OCI-M2 (cell line): ENCODE data around the gene SIAH2.

Experiments
- DNase-seq: peaks from one replicate; lab custom pipeline; 2025; ENCODE audit not compliant: unreplicated experiment; lab: John Stamatoyannopoulos, UW

The SIAH2 gene

GRCh38 chr3:150736316-150736719 lies 26.7 kb downstream of the SIAH2 start:
- no peak for DNase-seq

- DNase-seq, result no peak
These were observed 28.2 kb downstream of the SIAH2 start for GRCh38 chr3:150734795-150735119.

GRCh38 chr3:150733936-150734794 lies 28.8 kb downstream of the SIAH2 start:
- DNase-seq, result no peak

- peak; percentile 85 for DNase-seq
These were observed 29.5 kb downstream of the SIAH2 start for GRCh38 chr3:150733373-150733935.

- DNase-seq, result no peak
These were observed 33.1 kb downstream of the SIAH2 start for GRCh38 chr3:150729682-150730360.

- no peak for DNase-seq
These were observed 35.1 kb downstream of the SIAH2 start for GRCh38 chr3:150727653-150728502.

GRCh38 chr3:150725548-150725947 lies 37.4 kb downstream of the SIAH2 start:
- no peak for DNase-seq

GRCh38 chr3:150723946-150724345 lies 39.0 kb downstream of the SIAH2 start:
- DNase-seq, result no peak

GRCh38 chr3:150722267-150722666 lies 40.7 kb downstream of the SIAH2 start:
- DNase-seq, result no peak

- no peak for DNase-seq
These were observed 41.5 kb downstream of the SIAH2 start for GRCh38 chr3:150721285-150722130.

- DNase-seq, result no peak
These were observed 42.5 kb downstream of the SIAH2 start for GRCh38 chr3:150720444-150720843.

- no peak for DNase-seq
These were observed 52.9 kb downstream of the SIAH2 start for GRCh38 chr3:150710097-150710496.

- DNase-seq, result peak; percentile 27
These were observed 59.1 kb downstream of the SIAH2 start, which contains the start of gene ERICH6 for GRCh38 chr3:150703756-150704344. ERICH6 (minus strand) TSS chr3:150703920; CDS start chr3:150703898, 22 bp downstream.

- DNase-seq, result no peak
These were observed 59.6 kb downstream of the SIAH2 start for GRCh38 chr3:150703299-150703755.

- DNase-seq, result no peak
These were observed 63.8 kb downstream of the SIAH2 start for GRCh38 chr3:150699068-150699639.

GRCh38 chr3:150697646-150698045 lies 65.3 kb downstream of the SIAH2 start:
- no peak for DNase-seq

GRCh38 chr3:150691414-150692040 lies 71.4 kb downstream of the SIAH2 start:
- no peak for DNase-seq
